Mammary epithelial cell (primary cell): ENCODE measurements around the gene MMP28.

Source experiments
- CTCF ChIP-seq, 2 donors: IDR thresholded peaks in 1 of 2; conservative IDR thresholded peaks in 1 of 2; 2 replicates each; pipeline ENCODE4 v1.5.1; 2011 to 2012; ENCODE audit warnings: inconsistent platforms in 2 of 2, low read length in 2 of 2, mild to moderate bottlenecking in 2 of 2, control low read depth in 1 of 2, low read depth in 1 of 2; ENCODE audit not compliant: insufficient read depth in 1 of 2; ENCODE audit errors: extremely low read depth in 1 of 2
- EZH2 ChIP-seq: IDR thresholded peaks from 2 replicates; pipeline ENCODE4 v1.6.1; 2012; ENCODE audit warnings: low read length, inconsistent platforms, borderline replicate concordance

- no peak for TF ChIP-seq CTCF (conservative IDR thresholded peaks at IDR 0.05 in 1 of 2, IDR thresholded peaks at IDR 0.05 in 1 of 2; ENCODE audit: extremely low read depth in 1 of 2, insufficient read depth in 1 of 2, low read depth in 1 of 2, low read length in 2 of 2)
- TF ChIP-seq EZH2: no peak
Measured at GRCh38 chr17:35731917-35732805, 63.3 kb downstream of the MMP28 start.
